NCI-H187 (cell line): Measurements from ENCODE around the gene HSF4.

Experiments used
- DNase-seq, 2 experiments: peaks; one replicate each; lab custom pipeline; 2025; lab: John Stamatoyannopoulos, UW

HSF4 gene

DNA sequence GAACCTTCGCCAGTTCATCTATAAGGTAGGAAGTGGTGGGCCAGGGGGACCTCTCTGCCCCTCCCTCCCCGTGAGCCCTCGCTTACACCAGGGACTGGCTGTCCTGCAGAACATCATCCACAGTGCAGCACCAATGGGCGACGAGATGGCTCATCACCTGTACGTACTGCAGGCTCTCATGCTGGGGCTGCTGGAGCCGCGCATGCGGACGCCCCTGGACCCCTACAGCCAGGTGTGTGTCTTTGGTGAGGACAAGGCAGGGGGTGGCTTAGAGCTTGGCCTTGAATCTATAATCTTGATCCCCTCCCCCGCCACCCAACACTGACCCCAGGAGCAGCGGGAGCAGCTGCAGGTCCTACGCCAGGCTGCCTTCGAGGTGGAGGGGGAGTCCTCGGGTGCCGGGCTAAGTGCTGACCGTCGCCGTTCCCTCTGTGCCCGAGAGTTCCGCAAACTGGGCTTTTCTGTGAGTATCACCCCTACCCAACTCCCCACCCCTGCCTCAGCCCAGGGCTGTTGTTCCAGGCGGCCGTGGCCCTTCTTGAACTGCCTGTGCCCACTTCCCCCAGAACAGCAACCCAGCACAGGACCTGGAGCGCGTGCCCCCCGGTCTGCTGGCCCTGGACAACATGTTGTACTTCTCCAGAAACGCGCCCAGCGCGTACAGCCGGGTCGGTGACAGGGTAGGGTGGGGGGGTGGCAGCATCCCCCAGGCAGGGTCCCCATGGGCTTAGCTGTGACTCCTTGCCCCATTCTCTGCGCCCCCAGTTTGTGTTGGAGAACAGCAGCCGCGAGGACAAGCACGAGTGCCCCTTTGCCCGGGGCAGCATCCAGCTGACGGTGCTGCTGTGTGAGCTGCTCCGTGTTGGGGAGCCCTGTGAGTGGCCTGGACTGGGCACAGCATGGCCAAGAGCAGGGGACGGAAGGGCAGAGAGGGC lies 37.1 kb downstream of the HSF4 start:
- DNase-seq: no peak

DNA sequence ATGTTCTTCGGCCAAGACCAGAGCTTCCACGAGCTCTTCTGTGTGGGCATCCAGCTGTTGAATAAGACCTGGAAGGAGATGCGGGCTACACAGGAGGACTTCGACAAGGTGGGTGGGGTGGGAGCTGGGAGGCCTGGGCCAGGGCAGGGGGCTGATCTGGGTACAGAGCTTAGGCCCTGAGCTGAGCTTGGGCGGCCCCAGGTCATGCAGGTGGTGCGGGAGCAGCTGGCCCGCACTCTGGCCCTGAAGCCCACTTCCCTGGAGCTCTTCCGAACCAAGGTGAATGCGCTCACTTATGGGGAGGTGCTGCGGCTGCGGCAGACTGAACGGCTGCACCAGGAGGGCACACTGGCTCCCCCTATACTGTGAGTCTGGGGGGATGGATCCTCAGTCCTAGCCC lies 37.9 kb downstream of the HSF4 start:
- no peak for DNase-seq

DNA sequence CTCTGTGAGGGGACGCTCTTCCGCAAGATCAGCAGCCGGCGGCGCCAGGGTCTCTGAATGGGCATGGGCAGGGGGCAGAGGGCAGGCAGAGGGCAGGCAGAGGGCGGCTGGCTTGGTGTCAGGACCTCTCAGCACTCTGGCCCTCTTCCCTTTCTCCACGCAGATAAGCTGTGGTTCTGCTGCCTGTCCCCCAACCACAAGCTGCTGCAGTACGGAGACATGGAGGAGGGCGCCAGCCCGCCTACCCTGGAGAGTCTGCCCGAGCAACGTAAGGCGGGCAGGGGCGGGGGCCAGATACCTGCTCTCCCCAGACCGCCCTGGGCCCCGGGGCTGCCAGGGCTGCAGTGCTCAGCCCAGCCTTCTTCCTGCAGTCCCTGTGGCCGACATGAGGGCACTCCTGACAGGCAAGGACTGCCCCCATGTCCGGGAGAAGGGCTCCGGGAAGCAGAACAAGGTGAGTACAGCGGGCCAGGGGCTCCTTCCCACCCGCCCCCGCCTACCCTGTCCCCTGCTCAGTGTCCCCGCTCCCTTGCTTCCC lies 38.5 kb downstream of the HSF4 start:
- DNase-seq: no peak

DNA sequence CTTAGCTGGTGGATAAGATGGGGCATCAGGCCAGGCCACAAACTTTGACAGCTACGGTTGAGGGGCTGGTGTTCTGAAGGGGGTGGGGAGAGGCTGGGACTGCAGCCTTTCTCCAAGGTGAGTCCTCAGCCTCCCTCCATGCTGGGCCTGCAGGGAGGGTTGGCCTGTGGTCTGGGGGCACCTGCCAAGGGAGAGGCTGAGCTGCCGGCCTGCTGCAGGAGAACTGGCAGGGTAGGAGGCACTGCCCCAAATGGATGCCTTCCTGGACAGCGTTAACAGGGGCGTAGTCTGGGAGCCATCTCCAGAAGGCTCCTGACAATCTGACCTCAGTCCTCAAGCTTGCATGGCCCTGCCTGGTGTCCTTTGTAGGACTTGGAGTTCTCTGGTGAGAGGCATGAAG lies 39.5 kb downstream of the HSF4 start:
- no peak for DNase-seq

DNA sequence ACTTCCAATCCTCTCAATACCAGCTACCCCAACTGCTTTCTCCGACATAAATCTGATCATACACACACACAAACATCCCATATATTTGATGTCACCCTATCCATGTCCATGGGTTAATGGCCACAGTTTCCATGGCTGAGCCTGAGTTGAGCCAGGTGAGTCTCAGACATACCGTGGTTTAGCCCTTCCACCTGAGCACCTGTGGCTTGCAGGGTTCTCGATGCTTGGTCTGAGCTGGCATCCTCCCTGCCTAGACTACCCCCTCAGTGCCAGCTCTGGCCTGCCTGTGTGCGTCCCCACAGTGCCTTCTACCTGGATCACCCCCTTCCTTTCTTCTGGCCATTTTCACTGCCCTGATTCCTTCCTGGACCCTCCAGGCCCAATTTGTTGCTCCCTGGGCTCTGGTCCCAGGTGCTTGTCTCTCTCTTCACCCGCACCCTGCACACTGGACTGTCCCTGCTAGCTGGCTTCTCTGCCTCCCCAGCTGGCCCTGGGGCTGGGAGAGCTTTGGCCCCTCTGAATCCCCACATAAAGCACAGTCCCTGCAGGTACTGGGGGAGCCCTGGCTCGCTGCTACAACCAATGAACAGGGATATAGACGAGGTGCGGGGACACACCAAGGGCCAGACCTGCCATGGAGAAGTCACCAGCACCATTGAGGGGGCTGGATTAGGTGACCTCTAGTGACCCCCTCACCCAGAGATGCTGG lies 41.7 kb downstream of the HSF4 start:
- DNase-seq: no peak

DNA sequence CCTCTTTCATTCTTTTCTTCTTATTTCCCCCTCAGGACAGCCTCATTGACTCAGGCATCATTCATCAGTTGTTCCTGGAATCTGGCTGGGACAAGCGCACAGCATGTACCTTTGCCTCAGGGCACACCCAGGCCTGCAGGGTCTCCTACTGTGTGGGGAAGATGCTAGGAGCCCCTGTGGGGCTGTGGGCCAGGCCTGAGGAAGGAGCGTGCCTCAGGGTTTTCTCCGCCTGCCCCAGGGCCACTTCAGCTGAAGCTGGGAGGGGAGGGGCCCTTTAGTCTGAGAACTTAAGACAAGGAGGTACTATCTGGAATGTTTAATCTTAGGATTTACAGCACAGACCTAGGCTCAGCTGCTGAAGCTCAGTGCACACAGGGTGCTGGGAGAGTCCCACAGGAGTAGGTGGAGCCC lies 42.3 kb downstream of the HSF4 start:
- DNase-seq: no peak

DNA sequence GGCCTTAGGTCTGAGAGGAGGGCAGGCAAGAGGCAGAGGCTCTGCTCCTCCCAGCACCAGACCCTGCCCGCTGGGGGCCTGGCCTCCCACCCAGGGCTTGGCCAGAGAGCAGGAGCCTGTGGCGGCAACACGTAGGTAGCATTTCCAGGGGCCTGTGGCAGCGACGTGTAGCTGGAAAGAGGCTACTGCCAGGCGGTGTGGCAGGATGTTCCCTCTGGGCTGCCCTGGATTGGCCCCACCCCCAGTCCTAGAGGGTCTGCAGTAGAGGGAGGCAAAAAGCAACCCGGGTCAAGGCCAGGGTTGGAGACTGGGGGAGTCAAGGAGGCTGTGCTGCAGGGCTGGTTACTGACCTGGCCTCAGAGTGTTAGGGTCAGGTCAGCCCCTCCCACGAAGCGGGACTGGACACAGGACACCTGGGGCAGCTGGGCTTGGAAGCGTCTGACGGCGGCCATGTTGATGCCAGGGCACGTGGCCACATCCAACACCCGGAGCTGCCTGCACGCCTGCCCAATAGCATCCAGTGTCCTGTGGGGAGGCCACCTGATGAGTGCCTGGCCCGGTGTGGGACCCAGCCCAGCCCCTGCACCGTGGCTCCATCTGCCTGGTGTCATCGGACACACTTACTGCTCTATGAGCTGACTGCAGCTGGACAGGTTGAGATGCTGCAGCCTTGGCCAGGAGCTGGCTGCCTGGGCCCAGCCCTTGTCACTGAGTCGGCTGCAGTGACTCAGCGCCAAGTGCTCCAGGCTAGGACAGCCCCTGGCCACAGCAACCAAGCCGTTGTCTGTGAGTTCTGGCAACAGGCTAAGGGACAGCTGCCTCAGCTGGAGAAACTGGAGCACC lies 42.9 kb downstream of the HSF4 start:
- no peak for DNase-seq

DNA sequence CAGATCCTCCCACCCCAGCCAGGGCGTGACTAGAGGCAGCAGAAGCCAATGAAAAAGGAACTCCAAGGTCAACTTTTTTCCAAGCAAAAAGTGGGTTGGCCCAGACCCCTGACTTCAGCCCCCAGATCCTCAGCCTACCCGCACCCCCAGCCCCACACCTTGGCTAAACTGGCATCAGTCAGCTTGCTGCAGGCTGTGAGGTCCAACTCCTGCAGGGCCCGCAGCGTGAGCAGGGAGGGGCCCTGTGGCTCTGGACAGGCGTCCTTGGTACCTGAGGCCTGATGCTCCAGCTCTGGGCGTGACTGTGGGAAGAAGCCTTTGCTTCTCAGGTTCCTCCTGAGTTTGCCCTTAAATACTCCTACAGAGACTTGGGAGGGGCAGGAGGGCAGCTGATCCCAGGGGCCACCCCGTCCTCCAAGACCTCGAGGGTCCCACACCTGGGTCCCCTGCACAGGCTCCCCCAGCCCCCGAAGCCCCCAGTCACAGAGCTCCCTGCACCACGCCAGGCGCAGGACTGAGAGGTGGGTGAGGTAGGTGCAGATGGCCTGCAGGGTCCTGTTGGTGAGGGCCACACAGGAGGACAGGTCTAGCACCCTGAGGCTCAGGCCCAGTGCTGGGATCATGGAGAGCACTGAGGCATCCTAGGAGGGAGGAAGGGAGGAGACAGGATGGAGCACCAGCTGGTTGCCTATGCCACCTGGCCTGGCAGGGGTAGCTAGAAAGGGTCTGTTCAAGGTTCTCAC lies 43.8 kb downstream of the HSF4 start:
- no peak for DNase-seq

DNA sequence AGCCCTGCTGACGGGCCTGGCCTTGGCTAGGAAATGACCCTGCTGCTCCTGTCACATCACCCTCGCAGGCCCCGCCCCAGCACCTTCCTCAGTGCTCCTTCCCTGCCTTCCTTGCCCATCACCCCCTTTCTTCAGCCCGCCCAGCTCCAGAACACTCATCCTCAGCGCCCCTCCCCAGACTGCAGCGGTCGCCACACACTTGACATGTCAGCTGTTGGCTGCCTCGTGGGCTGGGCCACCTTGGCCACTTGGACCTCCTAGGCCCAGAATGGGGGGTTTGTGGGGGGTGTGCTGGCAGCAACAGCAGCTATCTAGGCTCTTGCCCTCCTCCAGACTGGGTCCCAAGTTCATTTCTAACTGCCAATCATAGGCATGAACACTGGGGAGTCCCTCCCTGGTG lies 45.0 kb downstream of the HSF4 start:
- no peak for DNase-seq

DNA sequence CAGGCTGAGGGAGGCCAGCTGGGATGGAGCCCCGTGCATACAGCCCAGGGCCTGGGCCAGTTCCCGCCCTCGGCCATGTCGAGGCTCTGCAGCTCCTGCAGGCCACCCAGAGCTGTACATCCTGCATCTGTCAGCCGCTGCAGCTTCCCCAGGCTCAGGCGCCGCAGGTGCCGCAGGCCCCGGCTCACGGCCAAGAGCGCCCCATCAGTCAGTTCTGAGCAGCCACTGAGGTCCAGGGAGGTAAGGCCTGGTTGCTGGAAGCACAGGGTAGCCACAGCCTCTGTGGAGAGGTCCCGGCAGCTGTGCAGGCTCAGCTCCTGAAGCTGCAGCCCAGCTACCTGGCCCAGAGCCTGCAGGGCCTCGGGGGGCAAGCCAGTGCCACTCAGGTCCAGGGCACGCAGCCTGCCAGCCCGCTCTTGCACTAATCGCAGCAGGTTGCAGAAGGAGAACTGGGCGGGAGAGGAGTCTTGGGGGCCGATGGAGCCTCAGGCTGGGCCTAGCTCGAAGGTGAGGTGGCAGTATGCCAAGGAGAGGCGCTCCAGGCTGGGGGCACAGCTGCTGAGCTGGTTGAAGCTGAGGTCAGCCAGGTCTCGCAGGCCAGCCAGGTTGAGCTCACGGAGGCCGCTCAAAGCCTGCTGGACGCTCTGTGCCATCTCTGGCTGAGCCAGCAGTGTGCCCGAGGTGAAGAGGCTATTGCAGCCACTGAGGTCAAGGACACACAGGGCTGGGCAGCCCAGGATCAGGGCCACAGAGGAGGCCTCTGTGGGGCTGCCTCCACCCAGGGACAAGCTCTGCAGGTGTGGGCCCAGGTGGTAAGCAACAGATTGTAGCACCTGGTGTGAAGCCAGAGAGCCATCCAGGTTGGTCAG lies 45.8 kb downstream of the HSF4 start:
- DNase-seq: no peak

DNA sequence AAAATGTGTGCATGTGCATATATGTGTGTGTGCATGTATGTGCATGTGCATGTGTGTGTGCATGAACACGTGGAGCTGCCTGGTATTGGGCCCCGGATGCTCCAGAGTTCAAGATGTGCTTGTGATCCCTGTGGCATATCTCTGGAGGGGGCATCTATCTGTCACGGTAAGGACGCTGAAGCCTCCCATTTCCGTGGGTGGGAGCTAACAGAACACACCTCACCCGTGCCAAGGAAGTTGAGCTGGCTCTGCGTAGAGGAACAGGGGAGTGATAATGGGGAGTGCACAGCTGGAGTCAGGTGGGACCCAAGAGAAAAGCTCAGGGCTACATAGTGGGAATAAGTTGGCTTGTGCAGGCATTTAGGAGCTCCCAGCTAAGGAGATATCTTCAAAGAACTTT lies 47.1 kb downstream of the HSF4 start:
- DNase-seq: no peak

DNA sequence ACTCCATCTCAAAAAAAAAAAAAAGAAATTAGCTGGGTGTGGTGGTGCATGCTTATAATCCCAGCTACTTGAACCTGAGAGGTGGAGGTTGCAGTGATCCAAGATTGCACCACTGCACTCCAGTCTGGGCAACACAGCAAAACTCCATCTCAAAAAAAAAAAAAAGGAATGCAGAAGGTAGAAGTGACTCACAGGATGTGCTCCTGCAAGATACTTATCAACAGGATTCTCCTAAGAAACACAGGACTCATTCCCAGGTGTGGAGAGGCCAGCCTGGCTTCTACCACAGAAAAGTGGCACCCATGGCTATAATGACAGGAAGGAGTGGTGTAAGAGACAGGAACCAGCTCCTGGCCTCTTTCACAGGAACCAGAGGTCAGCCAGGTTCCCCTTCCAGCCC lies 48.2 kb downstream of the HSF4 start:
- no peak for DNase-seq

DNA sequence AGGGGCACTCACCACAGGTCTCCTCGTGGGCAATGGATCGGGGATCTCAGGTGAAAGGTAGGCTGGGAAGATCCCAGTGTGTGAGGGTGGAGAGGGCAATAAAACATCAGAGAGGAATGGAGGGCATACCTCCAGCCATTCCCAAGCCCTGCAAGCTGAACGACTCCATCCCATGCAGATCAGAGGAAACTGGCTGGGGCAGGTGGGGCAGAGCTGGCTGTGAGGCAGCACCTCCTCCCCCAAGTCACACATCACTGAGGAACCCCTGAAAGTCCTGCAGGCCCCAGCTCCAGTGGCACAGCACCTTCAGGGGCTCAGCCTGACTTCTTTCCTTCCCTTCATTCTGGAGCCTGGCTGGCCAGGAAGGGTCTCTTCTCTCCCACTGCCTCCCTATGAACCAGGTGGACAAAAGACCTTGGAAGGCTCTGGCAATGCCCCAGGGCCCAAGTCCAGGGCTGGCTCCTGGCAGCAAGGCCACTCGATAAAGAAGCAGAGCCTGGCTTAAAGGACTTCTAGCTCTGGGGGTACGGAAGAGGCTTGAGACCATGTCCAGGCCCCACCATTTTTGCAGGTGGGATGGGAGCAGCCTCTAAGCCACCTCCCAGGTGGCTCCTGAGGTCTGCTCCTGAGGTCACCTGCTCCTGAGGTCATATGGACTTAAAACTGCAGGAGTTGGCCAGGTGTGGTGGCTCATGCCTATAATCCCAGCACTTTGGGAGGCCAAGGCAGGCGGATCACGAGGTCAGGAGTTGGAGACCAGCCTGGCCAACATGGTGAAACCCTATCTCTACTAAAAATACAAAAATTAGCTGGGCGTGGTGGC lies 48.9 kb downstream of the HSF4 start:
- no peak for DNase-seq

DNA sequence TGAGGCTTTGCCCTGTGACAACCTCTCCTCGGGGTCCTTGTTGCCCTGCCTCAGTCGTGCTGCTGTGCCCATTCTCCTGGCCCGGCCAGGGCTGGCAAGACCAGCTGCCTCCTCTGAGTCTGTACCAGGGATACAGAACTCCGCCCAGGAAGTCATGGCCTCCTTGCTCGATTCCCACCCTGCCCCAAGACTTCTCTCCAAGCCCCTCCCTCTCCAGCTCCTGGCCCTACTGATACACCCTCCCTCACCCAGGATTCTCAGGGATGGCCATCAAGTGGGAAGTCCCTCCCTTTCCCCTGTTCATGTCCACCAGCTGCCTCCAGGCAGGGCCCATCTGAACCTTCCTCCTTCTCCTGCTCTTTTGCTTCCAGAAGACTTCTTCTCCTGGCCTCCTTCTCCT lies 51.2 kb downstream of the HSF4 start:
- no peak for DNase-seq

DNA sequence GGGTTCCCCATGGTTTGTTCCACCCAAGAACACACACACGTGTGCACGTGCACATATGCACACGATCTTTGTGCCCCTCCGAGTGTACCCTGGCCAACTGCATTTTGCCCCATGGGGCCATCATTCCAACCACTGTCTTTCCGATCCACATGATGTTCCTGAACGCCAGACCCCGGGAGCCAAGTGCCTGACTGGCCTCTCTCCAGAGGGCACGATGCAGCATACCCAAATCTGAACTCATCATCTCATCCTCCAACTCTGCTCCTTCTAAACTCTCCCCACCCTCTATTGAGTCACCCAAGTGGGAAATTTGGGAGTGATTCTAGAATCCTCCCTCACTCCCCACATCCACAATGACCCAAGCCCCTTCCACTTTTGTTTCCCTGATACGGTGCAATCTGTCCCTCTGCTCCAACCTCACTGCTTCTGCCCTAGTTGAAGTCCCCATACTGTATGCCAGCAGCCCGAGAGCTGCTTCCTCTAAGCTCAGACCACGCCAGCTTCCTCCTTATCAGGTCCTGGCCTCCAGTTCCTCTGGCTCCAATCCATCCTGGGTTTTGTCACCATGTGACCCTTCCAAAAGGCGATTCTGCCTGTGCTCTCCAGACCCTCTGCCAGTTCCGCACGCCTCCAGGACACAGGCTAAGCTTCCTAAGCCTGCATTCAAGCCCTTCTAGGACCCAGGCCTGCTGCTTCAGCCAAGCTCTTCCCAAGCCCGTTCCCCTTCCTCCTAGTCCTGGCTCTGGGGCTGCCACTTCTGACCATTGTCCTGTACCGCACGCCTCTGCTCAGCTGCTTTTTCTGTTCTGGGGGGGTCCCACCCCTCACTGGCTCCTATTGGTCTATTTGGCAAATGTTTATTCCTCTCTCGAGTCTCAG lies 52.3 kb downstream of the HSF4 start:
- no peak for DNase-seq
